Bone marrow (tissue), 2 donors: ENCODE results near the gene ALDH3B1.

Experiments
- DNase-seq, 2 donors: peaks; one replicate each; lab custom pipeline; 2025; lab: John Stamatoyannopoulos, UW

ALDH3B1 gene

DNA sequence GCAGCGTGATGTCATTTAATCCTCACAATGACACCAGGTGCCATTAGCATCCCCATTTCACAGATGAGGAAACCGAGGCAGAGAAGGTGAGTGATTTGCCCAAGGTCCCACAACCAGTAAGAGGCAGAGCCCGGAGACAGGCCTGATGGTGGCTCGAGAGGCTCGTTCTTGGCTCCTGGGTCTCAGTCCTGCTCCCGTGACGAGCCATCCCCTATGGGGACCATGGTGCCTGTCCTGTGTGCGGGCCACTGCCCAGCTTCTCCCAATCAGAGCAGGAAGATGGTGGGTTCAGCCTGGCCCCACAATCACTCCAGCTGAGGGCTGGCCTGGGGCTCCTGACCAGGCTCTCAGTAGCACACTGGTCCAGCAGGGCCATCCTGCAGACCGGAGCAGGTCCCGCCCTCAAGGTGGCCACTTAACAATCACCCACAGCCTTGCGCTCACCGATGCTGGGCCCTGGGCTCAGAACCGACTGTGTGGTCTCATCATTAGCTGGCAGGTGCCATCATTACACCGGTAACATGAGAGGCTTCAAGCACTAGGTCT is 3.6 kb downstream of the ALDH3B1 start:
- no peak for DNase-seq

- peak; percentile 24 to 75 for DNase-seq
Measured at GRCh38 chr11:68014157-68014946, 4.2 kb downstream of the ALDH3B1 start.

- DNase-seq, result no peak
Measured at GRCh38 chr11:68014947-68015447, 4.9 kb downstream of the ALDH3B1 start.

- no peak for DNase-seq
Measured at GRCh38 chr11:68015467-68015866, 5.3 kb downstream of the ALDH3B1 start.

DNA sequence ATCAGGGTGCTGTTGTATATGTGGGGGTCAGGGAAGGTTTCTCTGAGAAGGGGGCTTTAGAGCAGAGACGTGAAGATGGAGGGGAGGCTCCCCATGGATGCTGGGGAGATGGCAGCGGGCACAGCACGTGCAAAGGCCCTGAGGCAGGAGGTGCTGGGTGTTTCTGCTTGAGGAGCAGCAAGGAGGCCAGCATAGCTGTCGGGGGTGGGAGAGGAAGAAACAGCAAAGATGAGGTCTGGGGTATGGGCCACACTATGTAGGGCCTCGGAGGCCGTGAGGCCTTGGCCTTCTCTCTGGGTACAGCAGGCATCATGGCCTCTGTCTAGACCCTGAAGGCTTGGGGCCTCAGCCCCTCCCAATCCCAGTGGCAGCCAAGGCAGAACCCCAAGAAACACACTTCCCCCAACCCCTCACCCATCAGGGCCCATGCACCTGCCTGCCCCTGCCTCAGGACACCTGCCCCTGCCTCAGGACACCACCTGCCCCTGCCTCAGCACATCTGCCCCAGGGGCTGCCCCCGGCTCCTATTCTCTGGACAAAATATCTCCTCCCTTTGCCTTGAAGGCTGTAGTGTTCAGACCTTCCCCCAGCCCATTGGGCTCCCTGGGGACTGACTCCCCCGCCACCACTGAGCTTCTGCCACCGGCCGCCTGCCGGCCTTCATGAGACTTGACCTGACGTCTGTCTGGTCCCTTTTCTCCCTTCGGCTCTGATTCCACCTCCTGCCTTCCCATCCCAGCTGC is 6.2 kb downstream of the ALDH3B1 start:
- no peak for DNase-seq

DNA sequence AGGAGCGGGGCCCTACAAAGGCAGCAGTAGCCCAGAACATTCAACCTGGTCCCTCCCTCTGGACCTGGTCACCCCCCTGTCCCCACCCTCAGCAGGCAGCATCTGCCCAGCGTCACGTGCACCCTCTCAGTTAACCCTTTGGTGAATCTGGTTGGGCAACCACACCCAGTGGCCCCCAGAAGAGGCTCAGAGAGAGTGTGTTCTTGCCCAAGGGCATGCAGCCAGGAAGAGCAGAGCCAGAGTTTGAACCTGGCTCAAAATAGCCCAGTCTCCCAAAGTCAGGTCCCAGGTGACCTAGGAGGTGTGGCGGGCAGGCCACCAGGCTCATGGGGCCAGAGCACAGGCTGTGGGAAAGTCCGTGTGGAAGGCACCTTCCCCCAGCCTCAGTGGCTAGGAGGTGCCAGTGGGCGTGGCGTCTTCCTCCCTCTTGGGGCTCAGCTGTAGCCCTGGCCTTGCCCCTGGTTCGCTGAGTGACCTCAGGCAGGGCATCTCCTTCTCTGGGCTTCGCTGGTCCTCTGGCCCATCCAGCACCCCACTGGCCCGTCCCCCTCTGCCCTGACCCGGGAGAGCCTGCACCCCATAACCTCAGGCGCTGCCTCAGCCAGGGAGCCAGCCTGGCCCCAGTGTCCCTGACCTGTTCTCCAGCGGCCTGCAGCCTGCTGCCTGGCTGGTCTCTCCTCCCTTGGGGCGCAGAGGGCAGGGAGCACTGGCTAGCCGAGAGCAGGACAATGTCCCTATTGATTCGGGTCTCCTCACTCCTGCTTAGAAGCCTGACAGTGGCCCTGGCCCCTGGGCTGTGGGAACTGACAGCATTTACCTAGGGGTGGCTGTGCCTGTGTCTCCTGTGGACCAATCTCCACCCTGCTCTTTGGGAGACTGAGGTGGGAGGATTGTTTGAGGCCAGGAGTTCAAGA is 7.0 kb downstream of the ALDH3B1 start:
- no peak for DNase-seq

DNA sequence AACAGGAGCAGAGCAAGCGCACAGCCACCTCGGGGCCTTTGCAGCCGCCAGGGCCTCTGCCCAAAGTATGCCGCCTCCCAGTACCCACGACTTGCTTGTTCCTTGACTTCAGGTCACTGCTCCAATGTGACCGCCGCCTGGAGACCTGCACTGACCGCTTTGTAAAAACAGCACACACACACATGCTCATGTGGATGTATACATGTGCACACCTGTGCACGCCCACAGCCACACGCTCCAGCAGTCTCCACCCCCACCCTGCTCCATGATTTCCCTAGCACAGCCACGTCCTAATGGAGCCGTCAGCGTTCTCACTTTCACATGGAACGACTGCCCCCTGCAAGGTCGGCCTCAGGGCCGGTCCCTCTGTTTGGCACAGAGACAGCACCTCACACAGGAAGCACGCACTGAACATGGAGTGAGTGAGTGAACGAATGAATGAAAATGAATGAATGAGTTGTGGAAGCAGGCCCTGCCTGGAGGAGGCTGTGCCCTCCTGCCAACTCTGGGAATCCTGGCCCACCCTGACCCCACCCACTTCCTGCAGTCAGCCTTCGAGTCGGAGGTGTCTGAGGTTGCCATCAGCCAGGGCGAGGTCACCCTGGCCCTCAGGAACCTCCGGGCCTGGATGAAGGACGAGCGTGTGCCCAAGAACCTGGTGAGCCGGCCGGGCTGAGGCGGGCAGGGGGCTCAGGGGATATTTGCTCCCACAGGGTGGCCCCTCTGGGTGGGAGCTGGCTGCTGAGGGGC is 8.0 kb downstream of the ALDH3B1 start:
- DNase-seq, result no peak

DNA sequence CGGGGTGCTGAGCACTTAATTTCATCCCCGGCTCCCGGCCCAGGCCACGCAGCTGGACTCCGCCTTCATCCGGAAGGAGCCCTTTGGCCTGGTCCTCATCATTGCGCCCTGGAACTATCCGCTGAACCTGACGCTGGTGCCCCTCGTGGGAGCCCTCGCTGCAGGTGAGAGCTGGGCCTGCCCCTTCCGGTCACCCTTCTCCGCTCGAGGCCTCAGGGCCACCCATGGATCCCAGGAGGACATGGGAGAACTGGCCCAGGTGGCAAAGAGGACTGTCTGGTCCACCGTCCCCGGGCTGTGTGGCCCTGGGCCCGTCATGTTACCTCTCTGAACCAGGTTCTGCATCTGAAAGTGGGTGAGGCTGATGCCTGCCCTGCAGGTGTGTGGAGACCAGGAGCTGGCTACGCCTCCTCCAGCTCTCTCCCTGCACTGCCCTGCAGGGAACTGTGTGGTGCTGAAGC is 8.6 kb downstream of the ALDH3B1 start:
- DNase-seq, result no peak

GRCh38 chr11:68019486-68019885 is 9.4 kb downstream of the ALDH3B1 start:
- no peak for DNase-seq

GRCh38 chr11:68020575-68020974 is 10.4 kb downstream of the ALDH3B1 start:
- DNase-seq, result no peak

DNA sequence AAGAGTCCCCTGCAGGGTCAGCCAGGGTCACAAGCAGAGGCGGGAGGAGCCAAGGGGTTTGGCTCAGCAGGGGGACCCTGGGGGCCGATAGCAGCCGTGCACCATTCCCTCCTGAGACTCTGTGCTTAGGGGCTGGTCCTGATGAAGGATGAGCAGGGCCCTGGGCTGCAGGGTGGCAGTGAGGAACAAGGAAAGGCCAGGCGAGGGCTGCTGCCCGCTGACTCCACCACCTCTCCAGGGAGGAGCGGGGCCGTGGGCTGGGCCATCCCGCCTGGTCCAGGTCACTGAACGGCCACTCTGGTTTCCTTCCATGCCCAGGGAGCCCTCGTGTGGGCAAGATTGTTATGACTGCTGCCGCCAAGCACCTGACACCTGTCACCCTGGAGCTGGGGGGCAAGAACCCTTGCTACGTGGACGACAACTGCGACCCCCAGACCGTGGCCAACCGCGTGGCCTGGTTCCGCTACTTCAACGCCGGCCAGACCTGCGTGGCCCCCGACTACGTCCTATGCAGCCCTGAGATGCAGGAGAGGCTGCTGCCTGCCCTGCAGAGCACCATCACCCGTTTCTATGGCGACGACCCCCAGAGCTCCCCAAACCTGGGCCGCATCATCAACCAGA is 11.2 kb downstream of the ALDH3B1 start:
- no peak for DNase-seq

DNA sequence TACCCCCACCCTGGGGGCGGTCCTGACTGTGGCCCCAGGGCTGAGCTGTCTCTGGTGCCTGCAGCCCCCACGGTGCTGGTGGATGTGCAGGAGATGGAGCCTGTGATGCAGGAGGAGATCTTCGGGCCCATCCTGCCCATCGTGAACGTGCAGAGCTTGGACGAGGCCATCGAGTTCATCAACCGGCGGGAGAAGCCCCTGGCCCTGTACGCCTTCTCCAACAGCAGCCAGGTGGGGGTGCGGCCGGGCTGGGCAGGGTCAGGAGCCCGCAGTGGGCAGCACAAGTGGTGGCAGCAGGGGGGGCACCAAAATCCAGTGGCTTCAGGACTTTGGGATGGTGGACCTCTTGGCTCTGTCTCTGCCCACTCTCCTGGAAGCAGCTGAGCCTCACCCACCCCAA is 12.4 kb downstream of the ALDH3B1 start:
- no peak for DNase-seq

DNA sequence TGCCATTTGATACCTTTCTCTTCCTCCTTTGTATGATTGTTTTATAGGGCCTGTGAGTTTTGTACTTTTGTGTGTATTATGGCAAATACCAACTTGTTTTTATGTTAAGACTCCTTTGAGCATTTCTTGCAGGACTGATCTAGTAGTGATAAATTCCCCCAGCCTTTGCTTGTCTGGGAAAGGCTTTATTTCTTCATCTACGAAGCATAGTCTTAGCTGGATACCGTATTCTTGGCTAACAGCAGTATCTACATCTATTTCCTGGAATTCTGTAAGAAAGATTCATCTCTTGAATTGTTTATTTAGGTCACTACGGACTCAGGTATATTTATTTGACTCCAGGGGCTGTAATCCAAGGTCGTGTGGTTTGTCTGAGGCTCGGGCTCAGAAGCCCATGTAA is 14.4 kb downstream of the ALDH3B1 start:
- no peak for DNase-seq

DNA sequence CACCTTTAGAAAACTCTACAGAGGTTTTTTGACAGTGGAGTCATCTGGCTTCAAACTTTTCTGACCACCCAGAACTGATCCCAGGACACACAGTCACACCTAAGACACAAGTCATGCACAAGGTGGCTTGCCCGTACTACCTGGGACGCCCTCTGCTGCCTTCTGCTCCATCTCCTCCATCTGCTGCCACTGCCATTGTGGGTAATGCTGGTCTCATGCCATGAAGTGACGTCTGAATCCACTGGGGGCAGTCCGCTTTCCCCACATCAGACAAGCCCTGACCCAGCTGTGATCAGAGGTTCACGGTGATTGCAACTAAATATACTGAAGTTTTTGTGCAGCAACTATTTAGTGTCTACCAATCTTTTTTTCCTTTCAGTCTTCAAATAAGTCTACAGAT is 14.9 kb downstream of the ALDH3B1 start:
- no peak for DNase-seq

- no peak for DNase-seq
Measured at GRCh38 chr11:68026391-68027105, 16.4 kb downstream of the ALDH3B1 start.

DNA sequence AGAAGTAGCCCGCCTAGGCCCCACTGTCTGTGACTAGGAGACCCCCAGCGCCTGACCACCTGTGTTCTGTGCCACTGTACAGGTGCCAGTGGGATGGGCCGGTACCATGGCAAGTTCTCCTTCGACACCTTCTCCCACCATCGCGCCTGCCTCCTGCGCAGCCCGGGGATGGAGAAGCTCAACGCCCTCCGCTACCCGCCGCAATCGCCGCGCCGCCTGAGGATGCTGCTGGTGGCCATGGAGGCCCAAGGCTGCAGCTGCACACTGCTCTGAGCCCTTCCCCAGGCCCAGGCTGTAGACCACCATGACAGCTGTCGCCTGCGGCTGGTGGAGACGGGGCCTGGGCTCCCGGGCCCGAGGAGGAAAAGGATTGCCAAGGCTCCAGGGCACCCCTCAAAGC is 17.5 kb downstream of the ALDH3B1 start:
- DNase-seq, result no peak

- no peak for DNase-seq
Measured at GRCh38 chr11:68028802-68029545, 18.8 kb downstream of the ALDH3B1 start.

- peak; percentile 91 to 98 for DNase-seq
Measured at GRCh38 chr11:68030318-68031143, 20.4 kb downstream of the ALDH3B1 start, which contains the start of gene NDUFS8. TSS of gene NDUFS8 (plus strand) at chr11:68030681. CDS start at chr11:68032152, 1,471 bp downstream.
